Measurements from ENCODE around the gene BTBD7.
"Not testable (repeated sequence)": the region's sequence is repeated elsewhere in the genome, so short reads cannot be mapped to it uniquely, and the experiment has no call there.

BTBD7 gene

GRCh38 chr14:93239869-93240677 lies 92.8 kb downstream of the BTBD7 start:
- no peak for TF ChIP-seq CTCF (IDR thresholded peaks at IDR 0.05; ENCODE audit: low read depth, low read length)
- DNase-seq (ENCODE audit: low read depth in 2 of 2): peak; percentile 30 to 77
- H3K4me3 ChIP-seq (replicated peaks in 1 of 2; ENCODE audit: low read depth in 2 of 2, low read length in 2 of 2): no peak overlapping the region

GRCh38 chr14:93234798-93235197 lies 98.0 kb downstream of the BTBD7 start:
- no peak overlapping the region for H3K4me3 ChIP-seq (replicated peaks in 1 of 2; ENCODE audit: low read depth in 2 of 2, low read length in 2 of 2)
- TF ChIP-seq CTCF (IDR thresholded peaks at IDR 0.05; ENCODE audit: low read depth, low read length): no peak
- DNase-seq (ENCODE audit: low read depth in 2 of 2): peak; percentile 57 to 83

GRCh38 chr14:93233078-93233477 lies 99.8 kb downstream of the BTBD7 start:
- not testable (repeated sequence) for H3K4me3 ChIP-seq (replicated peaks in 1 of 2; ENCODE audit: low read depth in 2 of 2, low read length in 2 of 2); DNase-seq (ENCODE audit: low read depth in 2 of 2)

GRCh38 chr14:93232159-93232558 lies 100.7 kb downstream of the BTBD7 start:
- no peak for DNase-seq (ENCODE audit: low read depth in 2 of 2)
- TF ChIP-seq CTCF (IDR thresholded peaks at IDR 0.05; ENCODE audit: low read depth, low read length): no peak
- H3K4me3 ChIP-seq (replicated peaks in 1 of 2; ENCODE audit: low read depth in 2 of 2, low read length in 2 of 2): peak overlapping the region in 1 of 2 donors; percentile 66

- peak overlapping the region; percentile 47 to 66 for H3K4me3 ChIP-seq (replicated peaks in 1 of 2; ENCODE audit: low read depth in 2 of 2, low read length in 2 of 2)
- DNase-seq (ENCODE audit: low read depth in 2 of 2): peak; percentile 43 to 67
- no peak for TF ChIP-seq CTCF (IDR thresholded peaks at IDR 0.05; ENCODE audit: low read depth, low read length)
These were observed 101.5 kb downstream of the BTBD7 start for GRCh38 chr14:93231129-93231979.

GRCh38 chr14:93230539-93230938 lies 102.3 kb downstream of the BTBD7 start:
- H3K4me3 ChIP-seq (replicated peaks in 1 of 2; ENCODE audit: low read depth in 2 of 2, low read length in 2 of 2): no peak overlapping the region
- TF ChIP-seq CTCF (IDR thresholded peaks at IDR 0.05; ENCODE audit: low read depth, low read length): no peak
- DNase-seq (ENCODE audit: low read depth in 2 of 2): no peak

- H3K4me3 ChIP-seq (replicated peaks in 1 of 2; ENCODE audit: low read depth in 2 of 2, low read length in 2 of 2): no peak overlapping the region
- no peak for DNase-seq (ENCODE audit: low read depth in 2 of 2)
- no peak for TF ChIP-seq CTCF (IDR thresholded peaks at IDR 0.05; ENCODE audit: low read depth, low read length)
These were observed 104.3 kb downstream of the BTBD7 start for GRCh38 chr14:93228550-93228949.

Measured in cardiac fibroblast (primary cell).